CD4-positive, alpha-beta memory T cell (primary cell): ENCODE data around the gene ABCB8. TPM values are rescaled to one million over a fixed set of nuclear protein-coding genes. Genes with fewer than 3 reads are reported as not detected.

Experiments
- CTCF ChIA-PET: fragments of 350-600 bp; sonication (Branson Sonifier 250); formaldehyde crosslinking; loops from one replicate; lab custom pipeline; 2021; ENCODE audit warnings: inconsistent platforms; ENCODE audit not compliant: partially characterized antibody; lab: Charles Lee
- POLR2A ChIA-PET: fragments of 350-600 bp; sonication (Branson Sonifier 250); formaldehyde crosslinking; loops from one replicate; lab custom pipeline; 2021; ENCODE audit not compliant: partially characterized antibody; lab: Charles Lee
- DNase-seq, 5 donors: peaks; one replicate each; pipeline versions ENCODE4 v3.0.0 to v3.0.0-alpha.2; 2020 to 2022; ENCODE audit warnings: mixed read lengths in 1 of 5
- H3K27ac ChIP-seq: one replicate; pipeline ENCODE4 v1.7.0; 2013; ENCODE audit warnings: low read depth, low read length
- H3K27me3 ChIP-seq: 2 replicates; pipeline ENCODE4 v1.7.0; 2013; ENCODE audit warnings: mild to moderate bottlenecking, low read length, moderate library complexity; ENCODE audit not compliant: insufficient read depth
- H3K36me3 ChIP-seq: 2 replicates; pipeline ENCODE4 v1.7.0; 2013; ENCODE audit warnings: mild to moderate bottlenecking, low read length, moderate library complexity; ENCODE audit not compliant: insufficient read depth
- H3K4me1 ChIP-seq: 2 replicates; pipeline ENCODE4 v1.7.0; 2013; ENCODE audit warnings: mild to moderate bottlenecking, low read length, moderate library complexity; ENCODE audit not compliant: insufficient read depth
- H3K4me3 ChIP-seq, 2 donors: one replicate each; pipeline ENCODE4 v1.7.0; 2013; ENCODE audit warnings: low read length in 2 of 2, mild to moderate bottlenecking in 1 of 2
- H3K9me3 ChIP-seq, 2 donors: one replicate each; pipeline ENCODE4 v1.7.0; 2013; ENCODE audit warnings: low read length in 2 of 2, control low read depth in 1 of 2; ENCODE audit not compliant: control insufficient read depth in 1 of 2
- H3K27ac Mint-ChIP-seq, 7 donors: one replicate each; pipeline ENCODE4 v1.8.0; 2020 to 2021; ENCODE audit warnings: mixed read lengths in 7 of 7, mild to moderate bottlenecking in 6 of 7, inconsistent platforms in 3 of 7, moderate library complexity in 3 of 7
- H3K27me3 Mint-ChIP-seq, 2 donors: one replicate each; pipeline ENCODE4 v1.8.0; 2020 to 2021; ENCODE audit warnings: mixed read lengths in 2 of 2
- H3K36me3 Mint-ChIP-seq, 2 donors: one replicate each; pipeline ENCODE4 v1.8.0; 2020 to 2021; ENCODE audit warnings: mixed read lengths in 2 of 2, inconsistent platforms in 1 of 2, mild to moderate bottlenecking in 1 of 2
- H3K4me1 Mint-ChIP-seq, 4 donors: one replicate each; pipeline ENCODE4 v1.8.0; 2020 to 2021; ENCODE audit warnings: mixed read lengths in 4 of 4, mild to moderate bottlenecking in 1 of 4
- H3K4me3 Mint-ChIP-seq, 8 donors: one replicate each; pipeline ENCODE4 v1.8.0; 2020 to 2021; ENCODE audit warnings: mixed read lengths in 8 of 8, mild to moderate bottlenecking in 7 of 8, moderate library complexity in 6 of 8, inconsistent platforms in 3 of 8
- H3K9me3 Mint-ChIP-seq, 8 donors: one replicate each; pipeline ENCODE4 v1.8.0; 2020 to 2021; ENCODE audit warnings: mixed read lengths in 8 of 8, mild to moderate bottlenecking in 5 of 8, inconsistent platforms in 3 of 8, moderate library complexity in 1 of 8
- intact Hi-C: fragments of 100-400 bp; cut with micrococcal nuclease; formaldehyde crosslinking; loops from one replicate; pipeline ENCODE4 v1.15.1; 2023
- polyA plus RNA-seq, 2 donors: library from polyadenylated mRNA; unstranded; fragments of 300-500 nt; fragmentation: Illumina TruSeq; gene quantifications; one replicate each; pipeline ENCODE4 v1.2.3, GENCODE V29; 2021
- total RNA-seq, 2 experiments: library from RNA; stranded (reverse); gene quantifications; one replicate each; pipeline ENCODE4 v1.2.3, GENCODE V29; 2021

ABCB8 gene
- 10 to 100 TPM; 71.2 to 75.8 TPM for total RNA-seq
- 10 to 100 TPM; 17.8 to 22.8 TPM for polyA plus RNA-seq

DNA sequence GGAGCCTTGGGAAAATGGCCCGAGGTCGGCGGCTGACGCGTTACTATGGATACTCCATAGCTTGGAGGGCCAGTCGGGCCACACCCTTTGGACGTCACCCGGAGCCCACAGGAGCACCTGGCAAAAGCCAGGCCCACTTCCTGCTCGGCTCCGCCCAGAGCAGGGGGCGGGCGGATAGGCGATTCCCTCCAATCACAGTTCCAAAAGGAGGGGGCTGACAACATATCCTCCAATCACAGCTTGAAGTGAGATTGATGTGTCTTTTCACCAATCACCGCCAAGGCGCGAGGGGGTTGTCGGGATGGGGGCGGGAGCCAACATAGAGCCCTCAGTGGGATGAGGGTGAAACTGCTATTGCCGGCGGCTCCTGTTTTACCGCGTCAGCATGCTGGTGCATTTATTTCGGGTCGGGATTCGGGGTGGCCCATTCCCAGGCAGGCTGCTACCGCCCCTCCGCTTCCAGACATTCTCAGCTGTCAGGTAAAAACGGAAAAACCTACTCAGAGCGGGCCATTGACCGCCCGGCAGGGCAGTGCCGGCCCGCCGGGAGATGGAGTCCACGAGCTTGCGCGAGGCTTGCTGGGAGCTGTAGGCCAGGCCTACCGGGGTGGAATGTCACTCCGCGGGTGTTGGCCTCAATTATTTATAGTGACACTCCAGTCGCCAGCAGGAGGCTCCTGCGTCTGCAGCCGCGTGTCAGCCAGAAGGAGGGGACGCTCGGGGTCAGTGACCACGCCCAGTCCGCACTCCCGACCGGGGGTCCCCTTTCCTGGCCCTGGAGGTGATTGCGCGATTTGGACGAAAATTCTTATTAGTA is at the start of gene ABCB8:
Gene ABCB8, plus strand, starts transcription at position 320 of the 817 bp plus-strand sequence. Its CDS starts 66 bp downstream, at position 386.
- no peaks in the 10 kb centered on the region for H3K9me3 Mint-ChIP-seq

DNA sequence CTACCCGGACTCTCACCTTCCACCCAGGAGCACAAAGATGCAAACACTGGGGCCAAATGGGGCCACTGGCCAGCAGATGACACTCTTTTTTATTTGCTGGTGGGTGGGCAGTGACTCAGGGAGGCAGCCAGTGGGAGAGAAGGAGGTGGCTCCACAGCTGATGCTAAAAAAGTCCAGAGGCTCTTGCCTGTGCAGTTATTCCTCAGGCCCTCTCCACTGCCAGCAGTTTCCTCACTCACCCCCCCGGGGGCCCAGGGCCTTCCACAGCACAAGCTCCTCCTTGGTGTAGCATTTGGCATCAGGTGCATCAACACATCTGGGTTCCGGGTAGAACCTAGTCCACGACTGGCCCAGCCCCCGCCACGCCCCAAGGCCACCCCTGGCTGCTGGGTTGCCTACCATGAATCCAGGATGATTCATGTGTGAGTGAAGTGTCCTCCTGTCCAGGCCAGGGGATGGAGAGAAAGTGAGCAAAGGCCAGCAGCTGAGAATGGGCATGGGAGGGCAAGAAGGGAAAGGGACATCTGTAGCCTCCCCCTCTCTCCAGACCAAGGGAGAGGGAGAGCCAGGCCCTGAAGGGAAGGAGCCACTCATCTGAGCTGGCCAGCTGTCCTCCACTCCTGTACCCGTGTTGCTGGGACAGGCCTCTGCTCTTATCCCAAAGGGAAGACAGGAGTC is 48.4 kb upstream of the ABCB8 start:
- peaks cover 33% of the 10 kb centered on the region for H3K4me1 ChIP-seq
- peak overlapping the region in 1 of 7 donors; percentile 40 for H3K27ac Mint-ChIP-seq

More for the DNA sequence above, at the start of gene ABCB8:
- H3K27ac Mint-ChIP-seq: peak within 1 kb of the TSS; percentile 99 to 100 (median 99)
- Histone ChIP-seq H3K27me3 (no peaks in the 10 kb centered on the region), H3K27ac (peak within 1 kb of the TSS; percentile 88), H3K4me1 (peaks cover 21% of the 10 kb centered on the region), H3K9me3 (no peaks in the 10 kb centered on the region), H3K36me3 (peaks cover 11% of the 10 kb centered on the region), H3K4me3 (peak within 1 kb of the TSS; percentile 84 to 88)
- intact Hi-C loops: loop anchor here (1.0 kb wide), 6 partner anchors 10 to 623 kb away; partner anchors contain the start of gene TMUB1
- H3K4me3 Mint-ChIP-seq: peak within 1 kb of the TSS; percentile 92 to 97 (median 95)
- H3K4me1 Mint-ChIP-seq: peaks cover 13 to 28% (median 21%) of the 10 kb centered on the region in 4 donors
- DNase-seq: peak; percentile 99 to 100 (median 99)
- peaks cover 6 to 18% of the 10 kb centered on the region in 2 donors for H3K36me3 Mint-ChIP-seq
- ChIA-PET CTCF (interaction anchor here (0.7 to 4.4 kb wide), 17 partner anchors 10 to 152 kb away, joined by 3 to 44 read pairs (median 6); partner anchors contain the start of gene TMUB1), POLR2A (interaction anchor here (0.8 to 2.8 kb wide), 19 partner anchors 15 to 313 kb away, joined by 3 to 182 read pairs (median 4); partner anchors contain the start of genes ASIC3, CDK5, FASTK and NUB1)
- H3K27me3 Mint-ChIP-seq: no peaks in the 10 kb centered on the region

DNA sequence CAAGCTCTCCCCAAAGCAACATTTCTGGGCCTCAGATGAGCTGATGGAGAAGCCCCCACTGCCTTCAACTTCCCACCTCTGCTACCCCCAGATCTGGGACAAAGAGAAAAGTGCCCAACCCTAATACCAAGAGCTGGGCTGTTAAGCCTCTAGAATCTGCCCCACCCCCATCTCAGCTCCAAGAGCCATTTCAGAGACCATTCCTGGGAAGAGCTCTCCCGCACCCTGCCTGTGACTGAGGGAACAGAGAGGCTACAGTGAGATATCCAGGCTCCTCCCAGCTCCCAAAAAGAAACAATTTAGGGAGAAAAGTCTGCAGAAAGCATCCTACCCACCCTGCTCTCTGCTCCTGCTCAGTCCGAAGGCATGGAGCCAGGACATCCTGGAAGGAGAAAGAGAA is 47.6 kb upstream of the ABCB8 start:
- Histone ChIP-seq H3K27me3 (peaks cover 22% of the 10 kb centered on the region), H3K27ac (no peak overlapping the region), H3K36me3 (no peaks in the 10 kb centered on the region), H3K4me1 (peaks cover 28% of the 10 kb centered on the region), H3K4me3 (no peak overlapping the region), H3K9me3 (no peaks in the 10 kb centered on the region)
- DNase-seq: no peak
- H3K27me3 Mint-ChIP-seq: peaks cover 17 to 19% of the 10 kb centered on the region in 2 donors
- H3K9me3 Mint-ChIP-seq: peaks cover 0 to 4% (median 0%) of the 10 kb centered on the region in 8 donors
- POLR2A ChIA-PET: interaction anchor here (1.1 to 1.3 kb wide), 2 partner anchors 14 to 48 kb away, joined by 3 to 4 read pairs; partner anchors contain the start of gene ABCB8
- intact Hi-C loops: no loop called here
- H3K27ac Mint-ChIP-seq: peak overlapping the region in 2 of 7 donors; percentile 41 to 53
- CTCF ChIA-PET: interaction anchor here (0.7 to 4.2 kb wide), 4 partner anchors 8 to 82 kb away, joined by 4 to 21 read pairs (median 6); no protein-coding TSS in a partner anchor
- peaks cover 10 to 28% (median 22%) of the 10 kb centered on the region in 4 donors for H3K4me1 Mint-ChIP-seq
- peaks cover 0 to 4% of the 10 kb centered on the region in 2 donors for H3K36me3 Mint-ChIP-seq
- H3K4me3 Mint-ChIP-seq: peak overlapping the region in 1 of 8 donors; percentile 14

More for the DNA sequence above, 48.4 kb upstream of the ABCB8 start:
- peaks cover 14 to 32% (median 26%) of the 10 kb centered on the region in 4 donors for H3K4me1 Mint-ChIP-seq
- no peak overlapping the region for H3K4me3 ChIP-seq
- H3K36me3 Mint-ChIP-seq: peaks cover 0 to 4% of the 10 kb centered on the region in 2 donors
- H3K27me3 Mint-ChIP-seq: peaks cover 17 to 21% of the 10 kb centered on the region in 2 donors
- no peaks in the 10 kb centered on the region for H3K36me3 ChIP-seq
- peak in 1 of 5 donors; percentile 31 for DNase-seq
- H3K9me3 ChIP-seq: no peaks in the 10 kb centered on the region
- peaks cover 0 to 4% (median 0%) of the 10 kb centered on the region in 8 donors for H3K9me3 Mint-ChIP-seq
- ChIA-PET CTCF (interaction anchor here (0.7 to 4.2 kb wide), 6 partner anchors 9 to 82 kb away, joined by 3 to 21 read pairs (median 4); no protein-coding TSS in a partner anchor), POLR2A (interaction anchor here (1.1 to 2.0 kb wide), 3 partner anchors 15 to 49 kb away, joined by 3 to 5 read pairs (median 4); partner anchors contain the start of gene ABCB8)
- H3K4me3 Mint-ChIP-seq: peak overlapping the region in 3 of 8 donors; percentile 33 to 57 (median 48)
- intact Hi-C loops: loop anchor here (10.0 kb wide), 1 partner anchor 105 kb away; the partner anchor contains the start of genes AGAP3, FASTK and TMUB1
- H3K27me3 ChIP-seq: peaks cover 22% of the 10 kb centered on the region
- no peak overlapping the region for H3K27ac ChIP-seq

DNA sequence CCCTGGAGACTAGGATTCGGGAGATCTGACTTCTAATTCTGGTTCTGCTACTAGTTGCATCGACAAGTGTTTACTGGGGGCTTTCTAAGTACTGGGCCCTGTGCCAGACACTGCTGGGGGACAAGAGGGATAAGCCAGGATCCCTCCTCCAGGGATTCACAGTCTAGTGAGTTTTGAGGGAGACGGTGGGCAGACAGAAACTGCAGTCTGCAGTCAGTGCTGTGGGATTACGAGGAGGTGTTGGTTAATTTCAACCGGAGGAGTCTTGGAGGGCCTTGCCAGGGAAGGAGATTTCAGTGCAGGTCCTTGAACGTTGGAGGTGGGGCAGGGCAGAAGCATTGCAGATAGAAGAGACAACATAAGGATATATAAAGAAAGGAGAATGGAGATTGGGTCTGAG is 46.6 kb upstream of the ABCB8 start:
- peaks cover 0 to 4% of the 10 kb centered on the region in 2 donors for H3K36me3 Mint-ChIP-seq
- Histone ChIP-seq H3K4me3 (no peak overlapping the region), H3K36me3 (no peaks in the 10 kb centered on the region), H3K27me3 (peaks cover 16% of the 10 kb centered on the region), H3K27ac (no peak overlapping the region), H3K4me1 (peaks cover 28% of the 10 kb centered on the region), H3K9me3 (no peaks in the 10 kb centered on the region)
- peak overlapping the region in 2 of 7 donors; percentile 19 for H3K27ac Mint-ChIP-seq
- H3K27me3 Mint-ChIP-seq: peaks cover 17 to 19% of the 10 kb centered on the region in 2 donors
- no peak overlapping the region for H3K4me3 Mint-ChIP-seq
- intact Hi-C loops: no loop called here
- H3K4me1 Mint-ChIP-seq: peaks cover 14 to 32% (median 21%) of the 10 kb centered on the region in 4 donors
- DNase-seq: peak in 1 of 5 donors; percentile 4
- peaks cover 0 to 4% (median 0%) of the 10 kb centered on the region in 8 donors for H3K9me3 Mint-ChIP-seq
- CTCF ChIA-PET: interaction anchor here (4.2 kb wide), 1 partner anchor 18 kb away, joined by 21 read pairs; no protein-coding TSS in a partner anchor
- POLR2A ChIA-PET: no interaction called here

DNA sequence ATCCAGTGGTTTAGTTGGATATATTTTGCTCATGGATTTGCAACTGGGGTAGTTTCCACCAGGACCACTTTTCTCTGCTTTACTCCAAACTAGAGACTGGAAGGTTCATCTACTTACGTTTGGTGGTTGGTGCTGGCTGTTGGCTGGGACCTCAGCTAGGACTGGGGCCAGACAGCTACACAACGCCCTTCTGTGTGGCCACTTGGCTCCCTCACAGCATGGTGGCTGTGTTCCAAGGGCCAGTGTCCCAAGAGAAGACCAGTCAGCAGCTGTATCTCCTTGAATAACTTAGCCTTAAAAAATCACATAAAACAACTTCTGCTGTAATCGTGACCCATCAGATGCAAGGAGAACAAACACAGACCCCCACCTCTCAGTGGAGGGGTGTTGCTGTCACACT is 45.9 kb upstream of the ABCB8 start:
- POLR2A ChIA-PET: no interaction called here
- H3K36me3 ChIP-seq: no peaks in the 10 kb centered on the region
- no peaks in the 10 kb centered on the region for H3K9me3 ChIP-seq
- no peak overlapping the region for H3K27ac ChIP-seq
- H3K27ac Mint-ChIP-seq: no peak overlapping the region
- peaks cover 0 to 4% of the 10 kb centered on the region in 2 donors for H3K36me3 Mint-ChIP-seq
- peaks cover 24% of the 10 kb centered on the region for H3K4me1 ChIP-seq
- H3K9me3 Mint-ChIP-seq: peaks cover 0 to 4% (median 0%) of the 10 kb centered on the region in 8 donors
- DNase-seq: peak in 1 of 5 donors; percentile 5
- H3K27me3 Mint-ChIP-seq: peaks cover 12 to 13% of the 10 kb centered on the region in 2 donors
- no peak overlapping the region for H3K4me3 Mint-ChIP-seq
- peaks cover 9% of the 10 kb centered on the region for H3K27me3 ChIP-seq
- peaks cover 10 to 25% (median 14%) of the 10 kb centered on the region in 4 donors for H3K4me1 Mint-ChIP-seq
- CTCF ChIA-PET: interaction anchor here (1.3 to 5.7 kb wide), 3 partner anchors 19 to 36 kb away, joined by 4 to 73 read pairs (median 21); no protein-coding TSS in a partner anchor
- no peak overlapping the region for H3K4me3 ChIP-seq
- intact Hi-C loops: no loop called here

DNA sequence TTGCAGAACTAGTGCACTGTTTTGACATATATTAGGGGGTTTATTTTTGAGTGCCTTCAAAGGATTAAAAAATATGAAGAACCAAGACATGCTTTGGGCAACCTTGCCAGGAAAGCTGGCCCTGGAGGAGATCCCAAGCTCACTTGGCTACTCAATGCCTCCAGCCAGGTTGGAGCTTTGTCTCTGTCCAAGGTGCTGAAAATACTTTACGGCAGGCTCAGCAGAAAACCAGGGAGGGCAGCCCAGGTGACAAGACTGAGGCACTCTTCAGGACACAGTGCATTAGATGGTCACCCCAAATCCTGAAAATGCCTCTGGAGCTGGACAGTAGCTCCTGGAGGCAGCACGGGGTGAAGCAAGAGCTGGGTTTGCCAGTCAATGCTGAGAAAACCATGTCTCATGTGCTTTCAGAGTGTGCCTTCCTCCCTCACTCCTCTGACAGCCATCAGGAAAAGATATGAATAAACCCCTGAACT is 44.3 kb upstream of the ABCB8 start:
- H3K27ac Mint-ChIP-seq: peak overlapping the region in 3 of 7 donors; percentile 36 to 62 (median 49)
- H3K27me3 Mint-ChIP-seq: peaks cover 7 to 11% of the 10 kb centered on the region in 2 donors
- H3K4me3 ChIP-seq: no peak overlapping the region
- H3K9me3 Mint-ChIP-seq: peaks cover 0 to under 1% (median 0%) of the 10 kb centered on the region in 8 donors
- H3K4me1 ChIP-seq: peaks cover 31% of the 10 kb centered on the region
- peak; percentile 47 to 53 (median 50) for DNase-seq
- ChIA-PET CTCF (interaction anchor here (0.8 to 5.7 kb wide), 16 partner anchors 9 to 127 kb away, joined by 3 to 86 read pairs (median 8); partner anchors contain the start of gene ABCB8), POLR2A (interaction anchor here (0.8 to 3.3 kb wide), 10 partner anchors 9 to 73 kb away, joined by 3 to 31 read pairs (median 3); no protein-coding TSS in a partner anchor)
- peaks cover 7% of the 10 kb centered on the region for H3K27me3 ChIP-seq
- H3K4me3 Mint-ChIP-seq: no peak overlapping the region
- peaks cover 0 to under 1% of the 10 kb centered on the region in 2 donors for H3K36me3 Mint-ChIP-seq
- no peaks in the 10 kb centered on the region for H3K36me3 ChIP-seq
- intact Hi-C loops: no loop called here
- no peaks in the 10 kb centered on the region for H3K9me3 ChIP-seq
- H3K4me1 Mint-ChIP-seq: peaks cover 15 to 32% (median 21%) of the 10 kb centered on the region in 4 donors
- no peak overlapping the region for H3K27ac ChIP-seq
